H9 (cell line): ENCODE measurements around the gene SLC12A6. TPM values are rescaled to one million over a fixed set of nuclear protein-coding genes. Genes with fewer than 3 reads are reported as not detected.

Source experiments
- DNase-seq: peaks from one replicate; pipeline ENCODE4 v3.0.0-alpha.2; 2017
- H2AFZ ChIP-seq: one replicate; pipeline ENCODE4 v1.6.1; 2013; ENCODE audit warnings: mild to moderate bottlenecking, low read length, control low read depth, moderate library complexity
- H2AK5ac ChIP-seq: 2 replicates; pipeline ENCODE4 v1.6.1; 2013; ENCODE audit warnings: low read length, control low read depth, mixed read lengths; ENCODE audit not compliant: insufficient read length
- H2BK120ac ChIP-seq: one replicate; pipeline ENCODE4 v1.6.1; 2013; ENCODE audit warnings: low read depth, mild to moderate bottlenecking, low read length, control low read depth, inconsistent platforms; ENCODE audit not compliant: poor library complexity, severe bottlenecking
- H2BK12ac ChIP-seq: 2 replicates; pipeline ENCODE4 v1.6.1; 2013; ENCODE audit warnings: low read length, control low read depth, mixed read lengths, low read depth; ENCODE audit not compliant: insufficient read length
- H2BK15ac ChIP-seq: 2 replicates; pipeline ENCODE4 v1.6.1; 2013; ENCODE audit warnings: low read depth, low read length, control low read depth
- H2BK20ac ChIP-seq: one replicate; pipeline ENCODE4 v1.6.1; 2013; ENCODE audit warnings: low read depth, mild to moderate bottlenecking, low read length, control low read depth, inconsistent platforms; ENCODE audit not compliant: poor library complexity, severe bottlenecking
- H2BK5ac ChIP-seq: 2 replicates; pipeline ENCODE4 v1.6.1; 2013; ENCODE audit warnings: low read length, control low read depth, mixed read lengths; ENCODE audit not compliant: insufficient read length
- H3K14ac ChIP-seq: 2 replicates; pipeline ENCODE4 v1.6.1; 2013; ENCODE audit warnings: low read length, control low read depth; ENCODE audit not compliant: insufficient read depth
- H3K18ac ChIP-seq: 2 replicates; pipeline ENCODE4 v1.6.1; 2013; ENCODE audit warnings: low read depth, mild to moderate bottlenecking, mixed read lengths, low read length, control low read depth; ENCODE audit not compliant: insufficient read length
- H3K23ac ChIP-seq: 2 replicates; pipeline ENCODE4 v1.6.1; 2013; ENCODE audit warnings: low read length, control low read depth, mixed read lengths, low read depth; ENCODE audit not compliant: insufficient read length
- H3K23me2 ChIP-seq: 2 replicates; pipeline ENCODE4 v1.6.1; 2013; ENCODE audit warnings: low read depth, mild to moderate bottlenecking, mixed read lengths, low read length, control low read depth; ENCODE audit not compliant: insufficient read length, poor library complexity, severe bottlenecking
- H3K27ac ChIP-seq: 2 replicates; pipeline ENCODE4 v1.5.1; 2013; ENCODE audit warnings: low read length, control low read depth, mixed read lengths, low read depth; ENCODE audit not compliant: insufficient read length
- H3K27me3 ChIP-seq: 2 replicates; pipeline ENCODE4 v1.6.1; 2013; ENCODE audit warnings: low read length, control low read depth, inconsistent platforms; ENCODE audit not compliant: insufficient read depth
- H3K4ac ChIP-seq: 2 replicates; pipeline ENCODE4 v1.6.1; 2013; ENCODE audit warnings: low read depth, mild to moderate bottlenecking, control low read depth, inconsistent platforms, low read length, moderate library complexity
- H3K4me1 ChIP-seq: 2 replicates; pipeline ENCODE4 v1.6.1; 2013; ENCODE audit warnings: low read length, control low read depth, inconsistent platforms; ENCODE audit not compliant: insufficient read depth
- H3K4me2 ChIP-seq: 2 replicates; pipeline ENCODE4 v1.6.1; 2013; ENCODE audit warnings: low read length, control low read depth, mixed read lengths; ENCODE audit not compliant: insufficient read length, insufficient read depth
- H3K56ac ChIP-seq: 2 replicates; pipeline ENCODE4 v1.6.1; 2013; ENCODE audit warnings: low read depth, mild to moderate bottlenecking, mixed read lengths, low read length, control low read depth; ENCODE audit not compliant: insufficient read length
- H3K79me1 ChIP-seq: 2 replicates; pipeline ENCODE4 v1.6.1; 2013; ENCODE audit warnings: low read depth, mild to moderate bottlenecking, moderate library complexity, low read length, control low read depth, inconsistent platforms; ENCODE audit not compliant: insufficient read depth, poor library complexity, severe bottlenecking
- H3K79me2 ChIP-seq: 2 replicates; pipeline ENCODE4 v1.6.1; 2013; ENCODE audit warnings: low read length, control low read depth, inconsistent platforms; ENCODE audit not compliant: insufficient read depth
- H3K9ac ChIP-seq: 2 replicates; pipeline ENCODE4 v1.6.1; 2013; ENCODE audit warnings: low read length, control low read depth, mixed read lengths; ENCODE audit not compliant: insufficient read length; ENCODE audit errors: extremely low read depth
- H3K9me3 ChIP-seq: one replicate; pipeline ENCODE4 v1.6.1; 2013; ENCODE audit warnings: low read depth, low read length, inconsistent platforms; ENCODE audit not compliant: control insufficient read depth
- H3T11ph ChIP-seq: one replicate; pipeline ENCODE4 v1.6.1; 2013; ENCODE audit warnings: mild to moderate bottlenecking, low read length, control low read depth, inconsistent platforms
- H4K20me1 ChIP-seq: one replicate; pipeline ENCODE4 v1.6.1; 2013; ENCODE audit not compliant: control insufficient read depth, insufficient read length, insufficient read depth
- H4K5ac ChIP-seq: 2 replicates; pipeline ENCODE4 v1.6.1; 2013; ENCODE audit warnings: low read depth, mild to moderate bottlenecking, mixed read lengths, low read length, control low read depth; ENCODE audit not compliant: insufficient read length
- H4K8ac ChIP-seq: replicated peaks from 2 replicates; pipeline ENCODE4 v1.6.1; 2013; ENCODE audit warnings: low read length, control low read depth, mixed read lengths, low read depth; ENCODE audit not compliant: insufficient read length
- H4K91ac ChIP-seq: 2 replicates; pipeline ENCODE4 v1.6.1; 2013; ENCODE audit warnings: low read depth, mild to moderate bottlenecking, moderate library complexity, mixed read lengths, low read length, control low read depth; ENCODE audit not compliant: insufficient read length
- H3K27ac Mint-ChIP-seq, 3 experiments: 2 replicates in 2 of 3; 3 replicates in 1 of 3; pipeline ENCODE4 v1.8.0; 2020 to 2021; ENCODE audit warnings: mixed read lengths in 3 of 3, mild to moderate bottlenecking in 1 of 3, moderate library complexity in 1 of 3
- H3K27me3 Mint-ChIP-seq: 2 replicates; pipeline ENCODE4 v1.8.0; 2021; ENCODE audit warnings: low read depth, mild to moderate bottlenecking, moderate library complexity, mixed read lengths
- H3K36me3 Mint-ChIP-seq, 3 experiments: 2 replicates in 2 of 3; 3 replicates in 1 of 3; pipeline ENCODE4 v1.8.0; 2020 to 2021; ENCODE audit warnings: low read depth in 3 of 3, mixed read lengths in 3 of 3; ENCODE audit not compliant: insufficient read depth in 1 of 3
- H3K4me1 Mint-ChIP-seq, 2 experiments: 2 replicates each; pipeline ENCODE4 v1.8.0; 2020; ENCODE audit warnings: mixed read lengths in 2 of 2
- H3K4me3 Mint-ChIP-seq, 2 experiments: 2 replicates in 1 of 2; 3 replicates in 1 of 2; pipeline ENCODE4 v1.8.0; 2020 to 2021; ENCODE audit warnings: mild to moderate bottlenecking in 2 of 2, mixed read lengths in 2 of 2, moderate library complexity in 1 of 2
- H3K9me3 Mint-ChIP-seq, 2 experiments: 2 replicates in 1 of 2; 3 replicates in 1 of 2; pipeline ENCODE4 v1.8.0; 2020; ENCODE audit warnings: mild to moderate bottlenecking in 2 of 2, mixed read lengths in 2 of 2, moderate library complexity in 1 of 2
- CTCF ChIP-seq: fragments of 200-600 bp; sonication (generic); conservative IDR thresholded peaks from 3 replicates; pipeline ENCODE4 v1.8.0; 2021; ENCODE audit warnings: antibody characterized with exemption, mild to moderate bottlenecking
- WGBS: extraction: QIAGEN DNeasy Blood & Tissue Kit; methylation state at CpG from one replicate; pipeline ENCODE4 v1.1.7; 2013; ENCODE audit warnings: missing lambda C conversion rate, low lambda C conversion rate, mixed read lengths; ENCODE audit not compliant: insufficient read length; ENCODE audit errors: extremely low coverage; 5-methylcytosine and 5-hydroxymethylcytosine counted together
- total RNA-seq: library from RNA; stranded (reverse); gene quantifications from 2 replicates; pipeline ENCODE4 v1.2.1, GENCODE V29; 2021

SLC12A6 gene
- total RNA-seq, 1 experiment from 2014 or later: 11.1 TPM

DNA sequence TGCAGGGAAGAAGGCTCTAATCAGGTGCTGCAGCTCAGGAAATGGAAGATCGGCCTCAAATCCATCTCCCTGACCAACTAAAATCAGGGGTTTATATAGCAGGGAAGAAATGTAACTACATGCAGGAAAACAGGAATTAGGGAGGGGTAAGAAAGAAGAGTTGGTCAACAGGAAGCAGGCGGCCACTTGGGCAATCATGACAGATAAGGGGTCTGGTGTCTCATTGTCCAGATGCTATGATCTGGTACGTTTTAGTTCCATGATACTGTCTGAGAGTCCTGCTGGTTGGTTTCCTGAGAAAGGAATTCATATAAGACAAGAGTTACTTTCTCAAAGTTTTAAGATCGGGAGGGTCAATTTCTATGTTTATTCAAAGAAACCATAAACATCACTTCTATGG is 151.9 kb downstream of the SLC12A6 start:
- Histone ChIP-seq H2BK15ac (no peak overlapping the region), H4K5ac (no peak overlapping the region), H3K18ac (no peak overlapping the region), H3K23me2 (no peaks in the 10 kb centered on the region), H2BK120ac (no peak overlapping the region), H2AK5ac (no peak overlapping the region), H3K27ac (no peak overlapping the region), H3K4me1 (no peaks in the 10 kb centered on the region), H2BK12ac (no peak overlapping the region), H3T11ph (no peak overlapping the region), H3K56ac (no peak overlapping the region), H2BK5ac (no peak overlapping the region), H3K27me3 (no peaks in the 10 kb centered on the region), H4K8ac (no peak overlapping the region), H3K9ac (no peak overlapping the region), H3K9me3 (no peaks in the 10 kb centered on the region), H3K14ac (no peak overlapping the region), H3K4me2 (no peak overlapping the region), H3K23ac (no peak overlapping the region), H2AFZ (no peak overlapping the region), H3K4ac (no peak overlapping the region), H2BK20ac (no peak overlapping the region), H3K79me2 (peaks cover 3% of the 10 kb centered on the region; the same call in 1 of the 2 replicates), H3K79me1 (peaks cover 8% of the 10 kb centered on the region), H4K20me1 (no peaks in the 10 kb centered on the region), H4K91ac (no peak overlapping the region)
- no peak for TF ChIP-seq CTCF
- no peak for DNase-seq
- WGBS: no CpG with 5 or more reads among the region's 4 CpGs
- Mint-ChIP-seq H3K4me3 (no peak overlapping the region), H3K27ac (0 out of 7 replicates have a peak overlapping the region, but pooled peaks of 1 of the 3 experiments have one; percentile 12), H3K4me1 (peaks cover 14 to 15% of the 10 kb centered on the region in 2 experiments), H3K36me3 (peaks cover 23 to 35% (median 33%) of the 10 kb centered on the region in 3 experiments), H3K9me3 (peaks cover 0 to 4% of the 10 kb centered on the region in 2 experiments; a peak in 1 of 5 replicates), H3K27me3 (no peaks in the 10 kb centered on the region)
